Caco-2 (cell line): Measurements from ENCODE around the gene PTPRG. TPM values are rescaled to one million over a fixed set of nuclear protein-coding genes. Genes with fewer than 3 reads are reported as not detected.

Source experiments
- BruUV-seq: library from RNA; stranded (reverse); fragments of 400-500 nt; replicated peaks from 2 replicates; lab custom pipeline; 2021; lab: Mats Ljungman, UMichigan
- CTCF ChIA-PET: fragments of 300-600 bp; sonication (Branson Sonifier 250); formaldehyde crosslinking; loops from one replicate; lab custom pipeline; 2022; ENCODE audit warnings: antibody characterized with exemption; lab: Charles Lee
- POLR2A ChIA-PET: fragments of 300-600 bp; sonication (Branson Sonifier 250); formaldehyde crosslinking; loops from one replicate; lab custom pipeline; 2022; ENCODE audit warnings: antibody characterized with exemption; lab: Charles Lee
- DNase-seq, 2 experiments: peaks; one replicate each; pipeline versions ENCODE4 v3.0.0 to v3.0.0-alpha.2; 2020 to 2022
- H3K27me3 ChIP-seq: replicated peaks from 2 replicates; pipeline ENCODE4 v1.6.0; 2011; ENCODE audit warnings: low read length; ENCODE audit not compliant: control insufficient read depth, insufficient read depth
- H3K36me3 ChIP-seq: 2 replicates; pipeline ENCODE4 v1.5.1; 2011; ENCODE audit warnings: low read length; ENCODE audit not compliant: control insufficient read depth, insufficient read depth
- H3K4me1 ChIP-seq: fragments of 250-450 bp; sonication (Bioruptor Pico); 2 replicates; pipeline ENCODE4 v1.5.1; 2020; ENCODE audit warnings: mild to moderate bottlenecking
- H3K4me3 ChIP-seq: 2 replicates; pipeline ENCODE4 v1.5.1; 2011; ENCODE audit warnings: low read depth, mild to moderate bottlenecking, control low read depth, low read length
- H3K9me3 ChIP-seq: fragments of 250-450 bp; sonication (Bioruptor Pico); 2 replicates; pipeline ENCODE4 v1.5.1; 2020; ENCODE audit warnings: mild to moderate bottlenecking, moderate library complexity
- H3K27ac Mint-ChIP-seq: one replicate; pipeline ENCODE4 v1.8.0; 2022; ENCODE audit warnings: mixed read lengths; ENCODE audit not compliant: unreplicated experiment
- H3K27me3 Mint-ChIP-seq: one replicate; pipeline ENCODE4 v1.8.0; 2022; ENCODE audit warnings: mixed read lengths; ENCODE audit not compliant: insufficient read depth, unreplicated experiment
- H3K36me3 Mint-ChIP-seq: one replicate; pipeline ENCODE4 v1.8.0; 2022; ENCODE audit warnings: mild to moderate bottlenecking, mixed read lengths; ENCODE audit not compliant: insufficient read depth, unreplicated experiment
- H3K4me1 Mint-ChIP-seq: one replicate; pipeline ENCODE4 v1.8.0; 2022; ENCODE audit warnings: low read depth, mixed read lengths; ENCODE audit not compliant: unreplicated experiment
- H3K4me3 Mint-ChIP-seq: one replicate; pipeline ENCODE4 v1.8.0; 2022; ENCODE audit warnings: mild to moderate bottlenecking, moderate library complexity, mixed read lengths; ENCODE audit not compliant: unreplicated experiment
- H3K9me3 Mint-ChIP-seq: one replicate; pipeline ENCODE4 v1.8.0; 2022; ENCODE audit warnings: mixed read lengths; ENCODE audit not compliant: unreplicated experiment
- intact Hi-C: fragments of 100-400 bp; cut with micrococcal nuclease; formaldehyde crosslinking; loops from one replicate; pipeline ENCODE4 v1.10.0; 2022; ENCODE audit not compliant: unreplicated experiment
- total RNA-seq: library from RNA; stranded (reverse); gene quantifications from 2 replicates; pipeline ENCODE4 v1.2.3, GENCODE V29; 2022
- TF ChIP-seq, protein P1 (sequence below), 2 experiments: fragments of 200-600 bp in 1 of 2; IDR thresholded peaks; 1 replicate in 1 of 2; 2 replicates in 1 of 2; pipeline versions ENCODE4 v1.5.1 to v1.8.0; 2011 to 2022; ENCODE audit warnings: antibody characterized with exemption in 1 of 2, control low read depth in 1 of 2, inconsistent platforms in 1 of 2, low read depth in 1 of 2, low read length in 1 of 2, mild to moderate bottlenecking in 1 of 2, moderate library complexity in 1 of 2; ENCODE audit not compliant: insufficient read depth in 1 of 2, severe bottlenecking in 1 of 2, unreplicated experiment in 1 of 2

The PTPRG gene
- total RNA-seq, 1 experiment from 2014 or later, result 46.4 TPM

DNA sequence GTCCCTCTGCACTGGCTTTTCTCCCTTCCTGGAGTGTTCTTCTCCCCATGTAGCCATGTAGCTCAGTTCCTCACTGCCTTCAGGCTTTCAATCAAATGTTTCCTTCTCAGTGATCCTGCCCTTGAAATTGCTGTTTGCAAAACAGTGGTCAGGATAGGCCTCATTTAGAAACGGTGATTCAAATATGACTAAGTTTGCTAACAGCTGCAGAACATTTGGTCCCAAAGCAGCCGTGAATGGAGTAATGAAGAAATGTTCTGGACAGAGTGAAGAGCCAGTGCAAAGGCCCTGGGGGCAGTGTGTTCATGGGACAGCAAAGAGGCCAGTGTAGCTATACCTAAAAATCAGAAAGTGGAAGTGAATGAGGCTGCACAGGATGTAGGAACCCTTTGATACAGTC lies 588.6 kb downstream of the PTPRG start:
- BruUV-seq, result no TSS peak
- TF ChIP-seq, protein P1, sequence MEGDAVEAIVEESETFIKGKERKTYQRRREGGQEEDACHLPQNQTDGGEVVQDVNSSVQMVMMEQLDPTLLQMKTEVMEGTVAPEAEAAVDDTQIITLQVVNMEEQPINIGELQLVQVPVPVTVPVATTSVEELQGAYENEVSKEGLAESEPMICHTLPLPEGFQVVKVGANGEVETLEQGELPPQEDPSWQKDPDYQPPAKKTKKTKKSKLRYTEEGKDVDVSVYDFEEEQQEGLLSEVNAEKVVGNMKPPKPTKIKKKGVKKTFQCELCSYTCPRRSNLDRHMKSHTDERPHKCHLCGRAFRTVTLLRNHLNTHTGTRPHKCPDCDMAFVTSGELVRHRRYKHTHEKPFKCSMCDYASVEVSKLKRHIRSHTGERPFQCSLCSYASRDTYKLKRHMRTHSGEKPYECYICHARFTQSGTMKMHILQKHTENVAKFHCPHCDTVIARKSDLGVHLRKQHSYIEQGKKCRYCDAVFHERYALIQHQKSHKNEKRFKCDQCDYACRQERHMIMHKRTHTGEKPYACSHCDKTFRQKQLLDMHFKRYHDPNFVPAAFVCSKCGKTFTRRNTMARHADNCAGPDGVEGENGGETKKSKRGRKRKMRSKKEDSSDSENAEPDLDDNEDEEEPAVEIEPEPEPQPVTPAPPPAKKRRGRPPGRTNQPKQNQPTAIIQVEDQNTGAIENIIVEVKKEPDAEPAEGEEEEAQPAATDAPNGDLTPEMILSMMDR (IDR thresholded peaks at IDR 0.05; ENCODE audit: insufficient read depth in 1 of 2, low read depth in 1 of 2, low read length in 1 of 2, severe bottlenecking in 1 of 2, unreplicated experiment in 1 of 2), result no peak
- Mint-ChIP-seq H3K27me3 (no peaks in the 10 kb centered on the region), H3K9me3 (no peaks in the 10 kb centered on the region), H3K27ac (no peak overlapping the region), H3K4me3 (no peak overlapping the region), H3K36me3 (peaks cover 10% of the 10 kb centered on the region), H3K4me1 (no peaks in the 10 kb centered on the region)
- intact Hi-C loops, result no loop called here
- no peaks in the 10 kb centered on the region for H3K27me3 ChIP-seq
- DNase-seq, result no peak
- POLR2A ChIA-PET, result no interaction called here
- H3K9me3 ChIP-seq, result no peaks in the 10 kb centered on the region
- no peak overlapping the region for H3K4me3 ChIP-seq
- H3K4me1 ChIP-seq, result no peaks in the 10 kb centered on the region
- CTCF ChIA-PET, result no interaction called here
- H3K36me3 ChIP-seq, result no peaks in the 10 kb centered on the region

DNA sequence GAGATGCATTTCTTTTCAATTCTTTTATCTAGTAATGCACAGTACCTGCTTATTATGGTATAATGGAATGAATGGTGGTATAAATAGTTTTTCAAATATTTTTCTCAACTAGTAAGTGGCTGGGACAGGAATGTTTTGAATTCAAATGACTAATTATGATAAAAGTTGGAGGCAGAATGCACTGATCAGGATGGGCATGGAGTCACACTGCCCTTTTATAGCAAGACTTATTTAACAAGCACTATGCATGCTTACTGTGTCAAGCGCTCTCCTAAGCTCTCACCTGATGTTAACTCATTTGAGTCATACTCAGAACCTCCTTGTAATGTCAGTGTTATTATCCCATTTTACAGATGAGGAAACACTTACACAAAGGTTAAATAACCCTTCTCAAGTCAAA lies 590.2 kb downstream of the PTPRG start:
- CTCF ChIA-PET, result interaction anchor here (0.7 kb wide), 1 partner anchor 1071 kb away, joined by 3 read pairs; no protein-coding TSS in a partner anchor
- H3K36me3 ChIP-seq, result no peaks in the 10 kb centered on the region
- POLR2A ChIA-PET, result no interaction called here
- no peaks in the 10 kb centered on the region for H3K4me1 Mint-ChIP-seq
- DNase-seq, result no peak
- TF ChIP-seq, protein P1 (IDR thresholded peaks at IDR 0.05; ENCODE audit: insufficient read depth in 1 of 2, low read depth in 1 of 2, low read length in 1 of 2, severe bottlenecking in 1 of 2, unreplicated experiment in 1 of 2), result no peak
- H3K27me3 Mint-ChIP-seq, result no peaks in the 10 kb centered on the region
- H3K27me3 ChIP-seq, result no peaks in the 10 kb centered on the region
- no peaks in the 10 kb centered on the region for H3K9me3 ChIP-seq
- H3K27ac Mint-ChIP-seq, result no peak overlapping the region
- no peaks in the 10 kb centered on the region for H3K9me3 Mint-ChIP-seq
- H3K4me1 ChIP-seq, result no peaks in the 10 kb centered on the region
- intact Hi-C loops, result no loop called here
- H3K4me3 Mint-ChIP-seq, result no peak overlapping the region
- H3K4me3 ChIP-seq, result no peak overlapping the region
- no TSS peak for BruUV-seq
- H3K36me3 Mint-ChIP-seq, result peaks cover 10% of the 10 kb centered on the region

DNA sequence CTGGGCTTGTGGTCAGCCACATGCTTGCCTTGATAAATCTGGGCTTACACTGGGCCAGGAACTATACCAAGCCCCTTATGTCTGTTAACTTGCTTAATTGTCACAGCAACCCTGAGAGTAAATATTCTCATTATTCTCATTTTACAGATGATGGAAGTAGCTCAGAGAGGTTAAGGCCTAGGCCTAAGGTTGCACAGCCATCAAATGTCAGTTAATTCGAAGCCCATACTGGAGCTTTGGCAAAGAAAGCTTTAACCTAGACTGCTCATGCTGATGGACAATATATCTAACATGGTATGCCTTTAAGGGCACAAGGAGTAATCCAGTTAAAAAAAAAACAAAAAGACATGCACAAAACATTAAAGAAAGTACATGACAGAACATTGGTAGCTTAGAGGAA lies 591.9 kb downstream of the PTPRG start:
- no peak overlapping the region for H3K27ac Mint-ChIP-seq
- H3K4me3 Mint-ChIP-seq, result no peak overlapping the region
- no peaks in the 10 kb centered on the region for H3K27me3 Mint-ChIP-seq
- no peaks in the 10 kb centered on the region for H3K4me1 ChIP-seq
- TF ChIP-seq, protein P1 (IDR thresholded peaks at IDR 0.05; ENCODE audit: insufficient read depth in 1 of 2, low read depth in 1 of 2, low read length in 1 of 2, severe bottlenecking in 1 of 2, unreplicated experiment in 1 of 2), result no peak
- no peak for DNase-seq
- H3K9me3 Mint-ChIP-seq, result no peaks in the 10 kb centered on the region
- H3K27me3 ChIP-seq, result no peaks in the 10 kb centered on the region
- H3K9me3 ChIP-seq, result no peaks in the 10 kb centered on the region
- H3K4me3 ChIP-seq, result no peak overlapping the region
- BruUV-seq, result no TSS peak
- ChIA-PET CTCF (no interaction called here), POLR2A (no interaction called here)
- peaks cover 12% of the 10 kb centered on the region for H3K36me3 Mint-ChIP-seq
- intact Hi-C loops, result no loop called here
- no peaks in the 10 kb centered on the region for H3K36me3 ChIP-seq
- no peaks in the 10 kb centered on the region for H3K4me1 Mint-ChIP-seq
